K562 (cell line): ENCODE measurements around the gene PLA2G7. TPM values are rescaled to one million over a fixed set of nuclear protein-coding genes. Genes with fewer than 3 reads are reported as not detected.

ENCODE experiments used
- ATAC-seq: fragments of 200-7000 bp; cut with Tn5 transposase; 3 replicates; pipeline ENCODE4 v1.9.1; 2020; ENCODE audit warnings: moderate library complexity
- BruUV-seq: library from RNA; stranded (reverse); fragments of 400-500 nt; replicated peaks from 2 replicates; lab custom pipeline; 2021; lab: Mats Ljungman, UMichigan
- CTCF ChIA-PET: fragments of 300-600 bp; formaldehyde crosslinking; extraction: SDS; loops from one replicate; lab custom pipeline; 2021; ENCODE audit warnings: low intra/inter-chr PET ratio; lab: Yijun Ruan, JAX
- POLR2A ChIA-PET: fragments of 300-600, 350-650 bp; sonication (Branson Sonifier 250); formaldehyde crosslinking; extraction: SDS; loops from one replicate; lab custom pipeline; 2021; ENCODE audit warnings: antibody characterized with exemption, inconsistent platforms; lab: Yijun Ruan, JAX
- DNase-seq, 4 experiments: peaks; one replicate each; pipeline versions ENCODE4 v3.0.0 to v3.0.0-alpha.2; 2011 to 2018; ENCODE audit warnings: low spot score in 3 of 4, mixed read lengths in 3 of 4; ENCODE audit errors: extremely low read depth in 1 of 4
- FAIRE-seq: peaks from 2 replicates; lab custom pipeline; 2011; peaks lifted over from hg19 to GRCh38; lab: Jason Lieb, UNC
- H2AFZ ChIP-seq: 2 replicates; pipeline ENCODE4 v1.6.0; 2011; ENCODE audit warnings: low read depth, low read length, control low read depth, inconsistent platforms
- H3K27ac ChIP-seq: fragments of 200-600 bp; 3 replicates; pipeline ENCODE4 v1.8.0; 2011; ENCODE audit warnings: low read depth, mild to moderate bottlenecking, control low read depth, inconsistent platforms, low read length, moderate library complexity, mixed read lengths; ENCODE audit errors: extremely low read depth
- H3K27me3 ChIP-seq, 2 experiments: fragments of 300-600 bp in 1 of 2; 2 replicates in 1 of 2; 3 replicates in 1 of 2; pipeline versions ENCODE4 v1.6.0 to v1.8.0; 2011; ENCODE audit warnings: inconsistent platforms in 2 of 2, low read length in 2 of 2, mild to moderate bottlenecking in 1 of 2, mixed read lengths in 1 of 2, moderate library complexity in 1 of 2; ENCODE audit not compliant: control insufficient read depth in 2 of 2, insufficient read depth in 2 of 2
- H3K36me3 ChIP-seq: fragments of 300-600 bp; 3 replicates; pipeline ENCODE4 v1.8.0; 2011; ENCODE audit warnings: mild to moderate bottlenecking, low read length, inconsistent platforms; ENCODE audit not compliant: control insufficient read depth, insufficient read depth
- H3K4me1 ChIP-seq, 2 experiments: fragments of 200-600 bp in 1 of 2; replicated peaks in 1 of 2; 2 replicates in 1 of 2; 3 replicates in 1 of 2; pipeline versions ENCODE4 v1.5.1 to v1.8.0; 2011; ENCODE audit warnings: inconsistent platforms in 2 of 2, low read length in 2 of 2, mild to moderate bottlenecking in 1 of 2, mixed read lengths in 1 of 2, moderate library complexity in 1 of 2; ENCODE audit not compliant: control insufficient read depth in 2 of 2, insufficient read depth in 2 of 2
- H3K4me2 ChIP-seq: 2 replicates; pipeline ENCODE4 v1.6.1; 2011; ENCODE audit warnings: low read length, control low read depth, inconsistent platforms, mixed read lengths; ENCODE audit not compliant: insufficient read depth
- H3K4me3 ChIP-seq: fragments of 200-600 bp; sonication (generic), shearing (Covaris generic); 2 replicates; pipeline ENCODE4 v1.5.1; 2016; ENCODE audit warnings: control low read depth, inconsistent platforms
- H3K79me2 ChIP-seq: fragments of 200-600 bp; 3 replicates; pipeline ENCODE4 v1.8.0; 2011; ENCODE audit warnings: low read length, inconsistent platforms; ENCODE audit not compliant: control insufficient read depth, insufficient read depth
- H3K9ac ChIP-seq, 2 experiments: 2 replicates each; pipeline versions ENCODE4 v1.6.0 to v1.6.1; 2011; ENCODE audit warnings: low read depth in 2 of 2, low read length in 2 of 2, control low read depth in 1 of 2, inconsistent platforms in 1 of 2, mild to moderate bottlenecking in 1 of 2, mixed read lengths in 1 of 2; ENCODE audit not compliant: insufficient read depth in 1 of 2
- H3K9me1 ChIP-seq: one replicate; pipeline ENCODE4 v1.6.0; 2011; ENCODE audit warnings: inconsistent platforms, mild to moderate bottlenecking, low read length, moderate library complexity; ENCODE audit not compliant: control insufficient read depth, insufficient read depth
- H3K9me3 ChIP-seq: replicated peaks from 2 replicates; pipeline ENCODE4 v1.5.1; 2011; ENCODE audit warnings: low read depth, low read length, inconsistent platforms; ENCODE audit not compliant: control insufficient read depth, insufficient read depth
- H4K20me1 ChIP-seq: replicated peaks from 2 replicates; pipeline ENCODE4 v1.6.1; 2011; ENCODE audit warnings: low read length, inconsistent platforms, mixed read lengths; ENCODE audit not compliant: control insufficient read depth, insufficient read depth
- C11orf30 ChIP-seq: fragments of 450-650 bp; IDR thresholded peaks from 2 replicates; pipeline ENCODE4 v1.6.1; 2016; ENCODE audit warnings: low read depth, mild to moderate bottlenecking
- EWSR1 ChIP-seq: fragments of 450-650 bp; IDR thresholded peaks from 2 replicates; pipeline ENCODE4 v1.6.1; 2018; ENCODE audit warnings: borderline replicate concordance, mild to moderate bottlenecking, low read depth, moderate library complexity; ENCODE audit not compliant: partially characterized antibody
- GMEB1 ChIP-seq: fragments of 250-450 bp; sonication (Bioruptor Pico); IDR thresholded peaks from 2 replicates; pipeline ENCODE4 v1.4.0; 2020; ENCODE audit warnings: mild to moderate bottlenecking
- MAFF ChIP-seq: IDR thresholded peaks from 2 replicates; pipeline ENCODE4 v1.6.1; 2012; ENCODE audit warnings: low read length, improper control_type of control experiment
- MAFK ChIP-seq: IDR thresholded peaks from 2 replicates; pipeline ENCODE4 v1.6.1; 2011; ENCODE audit warnings: low read length, improper control_type of control experiment
- NFIC ChIP-seq: fragments of 450-650 bp; IDR thresholded peaks from 2 replicates; pipeline ENCODE4 v1.6.1; 2017; ENCODE audit warnings: mild to moderate bottlenecking, inconsistent platforms
- PHF8 ChIP-seq: fragments of 200-600 bp; sonication (generic); IDR thresholded peaks from 2 replicates; pipeline ENCODE4 v1.6.1; 2012; ENCODE audit warnings: mixed run types, mild to moderate bottlenecking, inconsistent platforms, low read length, moderate library complexity, borderline replicate concordance
- PTTG1 ChIP-seq: fragments of 450-650 bp; IDR thresholded peaks from 2 replicates; pipeline ENCODE4 v1.6.1; 2016; ENCODE audit warnings: low read depth, mild to moderate bottlenecking, missing genetic modification characterization, missing compliant biosample characterization
- ZBTB17 ChIP-seq: fragments of 450-650 bp; formaldehyde crosslinking; IDR thresholded peaks from 2 replicates; pipeline ENCODE4 v1.4.0; 2020; ENCODE audit warnings: mild to moderate bottlenecking
- ZNF121 ChIP-seq: sonication (generic); formaldehyde crosslinking; conservative IDR thresholded peaks from 2 replicates; pipeline ENCODE4 v1.8.0; 2022; ENCODE audit warnings: missing genetic modification reagents
- ZNF253 ChIP-seq: fragments of 250-450 bp; sonication (Bioruptor Pico); conservative IDR thresholded peaks from 2 replicates; pipeline ENCODE4 v1.6.1; 2021; ENCODE audit warnings: mild to moderate bottlenecking
- ZNF316 ChIP-seq: fragments of 450-650 bp; IDR thresholded peaks from 2 replicates; pipeline ENCODE4 v1.6.1; 2016
- WGBS: fragments of 100-300 bp; shearing (Covaris generic); methylation state at CpG from one replicate; pipeline ENCODE4 v1.1.6; 2016; ENCODE audit warnings: low coverage, mixed read lengths; ENCODE audit not compliant: insufficient coverage; ENCODE audit errors: missing lambda C conversion rate; 5-methylcytosine and 5-hydroxymethylcytosine counted together
- in situ Hi-C: fragments of 300-500 bp; cut with MboI; formaldehyde crosslinking; loops from 4 replicates; pipeline ENCODE4 v1.15.0; 2018; ENCODE audit warnings: inconsistent platforms, mixed read lengths
- intact Hi-C: fragments of 100-400 bp; cut with micrococcal nuclease; formaldehyde crosslinking; loops from 2 replicates; pipeline ENCODE4 v1.14.2; 2022
- polyA plus RNA-seq, 8 experiments: library from polyadenylated mRNA; depleted of rRNA in 4 of 8; stranded (reverse) in 5 of 8; unstranded in 3 of 8; fragments of >200 nt; fragmentation: Nextera tagmentation in 2 of 8; fragmentation: Illumina TruSeq in 1 of 8; extraction: Ambion mirVana in 2 of 8; extraction: Trizol in 1 of 8; gene quantifications; 2 replicates each; pipeline versions ENCODE4 v1.2.1 to v1.2.3, GENCODE V29; 2011 to 2014; ENCODE audit warnings: inconsistent platforms in 1 of 8, missing spikeins in 1 of 8
- total RNA-seq, 7 experiments: library from RNA; depleted of rRNA in 6 of 7; stranded (reverse); fragments of >200 nt in 6 of 7; fragmentation: Illumina TruSeq in 2 of 7; extraction: Trizol in 2 of 7; gene quantifications; 2 replicates each; pipeline versions ENCODE4 v1.2.1 to v1.2.3, GENCODE V29; 2011 to 2021; ENCODE audit warnings: low replicate concordance in 1 of 7

Gene PLA2G7
- total and polyA plus RNA-seq, 9 of the 15 experiments (the other 6 are each of a cell fraction or from before 2014, with no cell fraction given): not detected

- TF ChIP-seq ZNF253 (no peak), PTTG1 (no peak), NFIC (no peak), ZNF121 (CRISPR knock-in tag) (no peak), GMEB1 (CRISPR knock-in tag) (no peak), ZBTB17 (CRISPR knock-in tag) (no peak)
- TF ChIP-seq, all 486 proteins: peak for 0
These were observed at the start of gene PLA2G7 (continued) for GRCh38 chr6:46734867-46735719.

- Histone ChIP-seq H3K27ac (no peak overlapping the region), H3K4me2 (no peak overlapping the region), H3K79me2 (no peaks in the 10 kb centered on the region), H3K9me3 (no peaks in the 10 kb centered on the region), H3K4me1 (no peaks in the 10 kb centered on the region), H2AFZ (no peak overlapping the region), H3K27me3 (no peaks in the 10 kb centered on the region), H3K9me1 (no peaks in the 10 kb centered on the region), H3K4me3 (no peak overlapping the region), H4K20me1 (no peaks in the 10 kb centered on the region), H3K36me3 (no peaks in the 10 kb centered on the region), H3K9ac (no peak overlapping the region)
- intact Hi-C loops (loop anchor here (5.0 kb wide), 1 partner anchor 852 kb away; no protein-coding TSS in a partner anchor), in situ Hi-C loops (no loop called here)
- POLR2A ChIA-PET: no interaction called here
- no TSS peak for BruUV-seq
- no peak for DNase-seq
- 0% methylated on average over 1 of the region's 1 CpG for WGBS
- TF ChIP-seq PHF8 (no peak), ZNF316 (peak; percentile 65), MAFK (peak; percentile 54; the same call in 1 of the 2 replicates), MAFF (peak; percentile 55), C11orf30 (peak; percentile 38; the same call in 1 of the 2 replicates), EWSR1 (no peak)
- CTCF ChIA-PET: no interaction called here
- no peak for FAIRE-seq
- ATAC-seq: no peak
These were observed 49.4 kb upstream of the PLA2G7 start for GRCh38 chr6:46784535-46784934.
